GM23338 (cell line): Measurements from ENCODE around the gene NTNG2. TPM values are rescaled to one million over a fixed set of nuclear protein-coding genes. Genes with fewer than 3 reads are reported as not detected.

Source experiments
- ATAC-seq: fragments of 200-7000 bp; cut with Tn5 transposase; 3 replicates; pipeline ENCODE4 v1.9.1; 2020
- DNase-seq: peaks from one replicate; pipeline ENCODE4 v3.0.0-alpha.2; 2015; ENCODE audit warnings: low spot score
- H2AFZ ChIP-seq: fragments of 200-600 bp; sonication (generic); 2 replicates; pipeline ENCODE4 v1.8.0; 2016; ENCODE audit warnings: antibody characterized with exemption, mild to moderate bottlenecking, moderate library complexity
- H3F3A ChIP-seq: fragments of 200-600 bp; sonication (generic); replicated peaks from 2 replicates; pipeline ENCODE4 v1.8.0; 2017; ENCODE audit warnings: antibody characterized with exemption, mixed run types, low read depth
- H3K27ac ChIP-seq: fragments of 200-600 bp; sonication (generic); 2 replicates; pipeline ENCODE4 v1.6.1; 2016; ENCODE audit warnings: low read depth
- H3K27me3 ChIP-seq: fragments of 200-600 bp; sonication (generic); 2 replicates; pipeline ENCODE4 v1.8.0; 2016; ENCODE audit warnings: mild to moderate bottlenecking, mixed run types, moderate library complexity; ENCODE audit not compliant: insufficient read depth
- H3K36me3 ChIP-seq: fragments of 200-600 bp; sonication (generic); 2 replicates; pipeline ENCODE4 v1.8.0; 2016; ENCODE audit warnings: mild to moderate bottlenecking; ENCODE audit not compliant: insufficient read depth
- H3K4me1 ChIP-seq: fragments of 200-600 bp; sonication (generic); 2 replicates; pipeline ENCODE4 v1.8.0; 2016; ENCODE audit warnings: mild to moderate bottlenecking, moderate library complexity; ENCODE audit not compliant: insufficient read depth
- H3K4me2 ChIP-seq: fragments of 200-600 bp; sonication (generic); 2 replicates; pipeline ENCODE4 v1.7.1; 2017; ENCODE audit warnings: mixed run types
- H3K4me3 ChIP-seq: fragments of 200-600 bp; sonication (generic); 2 replicates; pipeline ENCODE4 v1.6.1; 2016; ENCODE audit warnings: mixed run types
- H3K79me2 ChIP-seq: fragments of 200-600 bp; sonication (generic); replicated peaks from 2 replicates; pipeline ENCODE4 v1.8.0; 2017; ENCODE audit warnings: mild to moderate bottlenecking; ENCODE audit not compliant: insufficient read depth
- H3K9me2 ChIP-seq: fragments of 200-600 bp; sonication (generic); 2 replicates; pipeline ENCODE4 v1.8.0; 2017; ENCODE audit not compliant: insufficient read depth
- H4K20me1 ChIP-seq: fragments of 200-600 bp; sonication (generic); replicated peaks from 2 replicates; pipeline ENCODE4 v1.8.0; 2017; ENCODE audit warnings: mild to moderate bottlenecking; ENCODE audit not compliant: insufficient read depth
- H3K27ac Mint-ChIP-seq: 2 replicates; pipeline ENCODE4 v1.8.0; 2020; ENCODE audit warnings: inconsistent platforms, mild to moderate bottlenecking, moderate library complexity, mixed read lengths
- H3K27me3 Mint-ChIP-seq: 3 replicates; pipeline ENCODE4 v1.8.0; 2022; ENCODE audit warnings: low read depth, mild to moderate bottlenecking, moderate library complexity, mixed read lengths, inconsistent platforms; ENCODE audit not compliant: insufficient read depth, poor library complexity
- H3K36me3 Mint-ChIP-seq: 3 replicates; pipeline ENCODE4 v1.8.0; 2021; ENCODE audit warnings: low read depth, mild to moderate bottlenecking, inconsistent platforms, moderate library complexity, mixed read lengths
- H3K4me1 Mint-ChIP-seq: 3 replicates; pipeline ENCODE4 v1.8.0; 2020; ENCODE audit warnings: mild to moderate bottlenecking, inconsistent platforms, mixed read lengths
- H3K4me3 Mint-ChIP-seq: 3 replicates; pipeline ENCODE4 v1.8.0; 2021; ENCODE audit warnings: moderate library complexity, mild to moderate bottlenecking, inconsistent platforms, mixed read lengths
- H3K9me3 Mint-ChIP-seq: 3 replicates; pipeline ENCODE4 v1.8.0; 2020; ENCODE audit warnings: moderate library complexity, mild to moderate bottlenecking, inconsistent platforms, mixed read lengths
- CTCF ChIP-seq, 2 experiments: fragments of 200-600 bp in 1 of 2; sonication (generic) in 1 of 2; conservative IDR thresholded peaks; 2 replicates each; pipeline versions ENCODE4 v1.5.1 to v1.6.1; 2016 to 2017; ENCODE audit warnings: antibody characterized with exemption in 2 of 2, low read depth in 2 of 2, mild to moderate bottlenecking in 2 of 2, moderate library complexity in 1 of 2
- EZH2 ChIP-seq: fragments of 200-600 bp; sonication (generic); IDR thresholded peaks from one replicate; pipeline ENCODE4 v1.8.0; 2017; ENCODE audit warnings: antibody characterized with exemption, mild to moderate bottlenecking, low read depth; ENCODE audit not compliant: unreplicated experiment
- EZH2phosphoT487 ChIP-seq: fragments of 200-600 bp; sonication (generic); IDR thresholded peaks from one replicate; pipeline ENCODE4 v1.8.1; 2018; ENCODE audit warnings: antibody characterized with exemption; ENCODE audit not compliant: unreplicated experiment
- JUNB ChIP-seq: IDR thresholded peaks from one replicate; pipeline ENCODE4 v1.6.1; 2016; ENCODE audit warnings: antibody characterized with exemption; ENCODE audit not compliant: unreplicated experiment
- NANOG ChIP-seq: IDR thresholded peaks from 2 replicates; pipeline ENCODE4 v1.6.1; 2016; ENCODE audit warnings: antibody characterized with exemption, borderline replicate concordance
- STAT1 ChIP-seq: IDR thresholded peaks from one replicate; pipeline ENCODE4 v1.6.1; 2016; ENCODE audit warnings: antibody characterized with exemption; ENCODE audit not compliant: unreplicated experiment
- ZNF114 ChIP-seq: fragments of 250-450 bp; sonication (Bioruptor Pico); IDR thresholded peaks from 2 replicates; pipeline ENCODE4 v1.5.0; 2020; ENCODE audit warnings: mild to moderate bottlenecking, moderate library complexity
- ZNF331 ChIP-seq: fragments of 250-450 bp; sonication (Bioruptor Pico); IDR thresholded peaks from 2 replicates; pipeline ENCODE4 v1.5.0; 2020; ENCODE audit warnings: low read depth, mild to moderate bottlenecking, moderate library complexity
- polyA plus RNA-seq: library from polyadenylated mRNA; unstranded; fragments of >200 nt; fragmentation: Nextera tagmentation; extraction: Ambion mirVana; gene quantifications from 2 replicates; pipeline ENCODE4 v1.2.1, GENCODE V29; 2016
- total RNA-seq: library from RNA; depleted of rRNA; stranded (reverse); fragments of >200 nt; shearing (Covaris generic); gene quantifications from 2 replicates; pipeline ENCODE4 v1.2.3, GENCODE V29; 2014
- TF ChIP-seq, protein P1 (sequence below): IDR thresholded peaks from one replicate; pipeline ENCODE4 v1.6.1; 2018; ENCODE audit warnings: antibody characterized with exemption; ENCODE audit not compliant: unreplicated experiment

Gene NTNG2
- total and polyA plus RNA-seq, 2 experiments from 2014 or later, result 0.99 to 1.7 TPM

GRCh38 chr9:132126680-132127236 lies 35.1 kb upstream of the NTNG2 start:
- Mint-ChIP-seq H3K4me3 (peak overlapping the region; percentile 49; the same call in 1 of the 3 replicates), H3K4me1 (peaks cover 63% of the 10 kb centered on the region), H3K36me3 (no peaks in the 10 kb centered on the region; the same call in 2 of the 3 replicates), H3K27me3 (peaks cover 22% of the 10 kb centered on the region), H3K9me3 (no peaks in the 10 kb centered on the region), H3K27ac (no peak overlapping the region)
- Histone ChIP-seq H3K36me3 (no peaks in the 10 kb centered on the region), H3K4me3 (no peak overlapping the region), H3K4me1 (peaks cover 43% of the 10 kb centered on the region), H2AFZ (peak overlapping the region; percentile 19; the same call in 1 of the 2 replicates), H3K79me2 (no peaks in the 10 kb centered on the region), H3F3A (no peaks in the 10 kb centered on the region), H3K27me3 (0 out of 2 replicates have a peak, but pooled peaks cover 7% of the 10 kb centered on the region), H4K20me1 (no peaks in the 10 kb centered on the region), H3K4me2 (peak overlapping the region; percentile 70), H3K27ac (no peak overlapping the region), H3K9me2 (no peaks in the 10 kb centered on the region)
- TF ChIP-seq ZNF114 (CRISPR knock-in tag), result no peak
- TF ChIP-seq EZH2, result no peak
- no peak for TF ChIP-seq EZH2phosphoT487
- TF ChIP-seq NANOG, result no peak
- no peak for TF ChIP-seq CTCF (conservative IDR thresholded peaks at IDR 0.05; ENCODE audit: low read depth in 2 of 2)
- TF ChIP-seq STAT1, result no peak
- TF ChIP-seq ZNF331 (CRISPR knock-in tag), result no peak
- TF ChIP-seq, protein P1, sequence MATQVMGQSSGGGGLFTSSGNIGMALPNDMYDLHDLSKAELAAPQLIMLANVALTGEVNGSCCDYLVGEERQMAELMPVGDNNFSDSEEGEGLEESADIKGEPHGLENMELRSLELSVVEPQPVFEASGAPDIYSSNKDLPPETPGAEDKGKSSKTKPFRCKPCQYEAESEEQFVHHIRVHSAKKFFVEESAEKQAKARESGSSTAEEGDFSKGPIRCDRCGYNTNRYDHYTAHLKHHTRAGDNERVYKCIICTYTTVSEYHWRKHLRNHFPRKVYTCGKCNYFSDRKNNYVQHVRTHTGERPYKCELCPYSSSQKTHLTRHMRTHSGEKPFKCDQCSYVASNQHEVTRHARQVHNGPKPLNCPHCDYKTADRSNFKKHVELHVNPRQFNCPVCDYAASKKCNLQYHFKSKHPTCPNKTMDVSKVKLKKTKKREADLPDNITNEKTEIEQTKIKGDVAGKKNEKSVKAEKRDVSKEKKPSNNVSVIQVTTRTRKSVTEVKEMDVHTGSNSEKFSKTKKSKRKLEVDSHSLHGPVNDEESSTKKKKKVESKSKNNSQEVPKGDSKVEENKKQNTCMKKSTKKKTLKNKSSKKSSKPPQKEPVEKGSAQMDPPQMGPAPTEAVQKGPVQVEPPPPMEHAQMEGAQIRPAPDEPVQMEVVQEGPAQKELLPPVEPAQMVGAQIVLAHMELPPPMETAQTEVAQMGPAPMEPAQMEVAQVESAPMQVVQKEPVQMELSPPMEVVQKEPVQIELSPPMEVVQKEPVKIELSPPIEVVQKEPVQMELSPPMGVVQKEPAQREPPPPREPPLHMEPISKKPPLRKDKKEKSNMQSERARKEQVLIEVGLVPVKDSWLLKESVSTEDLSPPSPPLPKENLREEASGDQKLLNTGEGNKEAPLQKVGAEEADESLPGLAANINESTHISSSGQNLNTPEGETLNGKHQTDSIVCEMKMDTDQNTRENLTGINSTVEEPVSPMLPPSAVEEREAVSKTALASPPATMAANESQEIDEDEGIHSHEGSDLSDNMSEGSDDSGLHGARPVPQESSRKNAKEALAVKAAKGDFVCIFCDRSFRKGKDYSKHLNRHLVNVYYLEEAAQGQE, result no peak
- no peak for DNase-seq
- no peak for ATAC-seq

GRCh38 chr9:132127888-132128534 lies 33.8 kb upstream of the NTNG2 start:
- H3K4me1 ChIP-seq, result peaks cover 33% of the 10 kb centered on the region
- H3K4me2 ChIP-seq, result no peak overlapping the region
- H3K27ac Mint-ChIP-seq, result no peak overlapping the region
- no peaks in the 10 kb centered on the region for H3F3A ChIP-seq
- 0 out of 2 replicates have a peak, but pooled peaks cover 7% of the 10 kb centered on the region for H3K27me3 ChIP-seq
- peaks cover 25% of the 10 kb centered on the region for H3K27me3 Mint-ChIP-seq
- H3K9me2 ChIP-seq, result no peaks in the 10 kb centered on the region
- ATAC-seq, result no peak
- H3K9me3 Mint-ChIP-seq, result no peaks in the 10 kb centered on the region
- peaks cover 50% of the 10 kb centered on the region for H3K4me1 Mint-ChIP-seq
- H4K20me1 ChIP-seq, result no peaks in the 10 kb centered on the region
- H2AFZ ChIP-seq, result no peak overlapping the region
- no peak overlapping the region for H3K27ac ChIP-seq
- no peaks in the 10 kb centered on the region for H3K79me2 ChIP-seq
- no peak overlapping the region; the same call in 2 of the 3 replicates for H3K4me3 Mint-ChIP-seq
- no peaks in the 10 kb centered on the region; the same call in 2 of the 3 replicates for H3K36me3 Mint-ChIP-seq
- no peaks in the 10 kb centered on the region for H3K36me3 ChIP-seq
- no peak for DNase-seq
- no peak overlapping the region for H3K4me3 ChIP-seq
- no peak for TF ChIP-seq STAT1
- no peak for TF ChIP-seq EZH2phosphoT487
- TF ChIP-seq JUNB, result no peak
